MG63 (cell line): ENCODE measurements around the gene CDKN2D. TPM values are rescaled to one million over a fixed set of nuclear protein-coding genes. Genes with fewer than 3 reads are reported as not detected.
"Not testable (repeated sequence)": the region's sequence is repeated elsewhere in the genome, so short reads cannot be mapped to it uniquely, and the experiment has no call there.

Experiments used
- DNase-seq: peaks from one replicate; pipeline ENCODE4 v3.0.0-alpha.2; 2020
- H3K27me3 ChIP-seq: fragments of 250-450 bp; sonication (Bioruptor Pico); 2 replicates; pipeline ENCODE4 v1.5.1; 2020; ENCODE audit warnings: mild to moderate bottlenecking, moderate library complexity
- H3K36me3 ChIP-seq: fragments of 250-450 bp; sonication (Bioruptor Pico); 2 replicates; pipeline ENCODE4 v1.5.1; 2020; ENCODE audit warnings: mild to moderate bottlenecking, moderate library complexity
- H3K4me3 ChIP-seq: fragments of 250-450 bp; sonication (Bioruptor Pico); 2 replicates; pipeline ENCODE4 v1.5.1; 2020; ENCODE audit warnings: mild to moderate bottlenecking, moderate library complexity
- H3K9me3 ChIP-seq: fragments of 250-450 bp; sonication (Bioruptor Pico); 2 replicates; pipeline ENCODE4 v1.5.1; 2020; ENCODE audit warnings: mild to moderate bottlenecking, moderate library complexity
- total RNA-seq: library from RNA; depleted of rRNA; stranded (reverse); fragments of >200 nt; shearing (Covaris generic); gene quantifications from 2 replicates; pipeline ENCODE4 v1.2.3, GENCODE V29; 2014; ENCODE audit warnings: low replicate concordance

Gene CDKN2D
- total RNA-seq, 1 experiment from 2014 or later = 24.9 TPM

- H3K36me3 ChIP-seq = peaks cover 52% of the 10 kb centered on the region
- peak; percentile 73 for DNase-seq
- H3K27me3 ChIP-seq = no peaks in the 10 kb centered on the region
These were observed 3.7 kb downstream of the CDKN2D start for GRCh38 chr19:10565028-10565566.

GRCh38 chr19:10562609-10563008 is 6.2 kb downstream of the CDKN2D start:
- Histone ChIP-seq H3K9me3 (no peaks in the 10 kb centered on the region), H3K4me3 (no peak overlapping the region), H3K36me3 (peaks cover 76% of the 10 kb centered on the region), H3K27me3 (no peaks in the 10 kb centered on the region)
- no peak for DNase-seq

More at GRCh38 chr19:10565028-10565566, 3.7 kb downstream of the CDKN2D start:
- Histone ChIP-seq H3K9me3 (no peaks in the 10 kb centered on the region), H3K4me3 (peak overlapping the region; percentile 79)

- Histone ChIP-seq H3K36me3 (peaks cover 94% of the 10 kb centered on the region), H3K27me3 (no peaks in the 10 kb centered on the region), H3K4me3 (no peak overlapping the region), H3K9me3 (no peaks in the 10 kb centered on the region)
- no peak for DNase-seq
These were observed 8.6 kb downstream of the CDKN2D start for GRCh38 chr19:10560154-10560553.

GRCh38 chr19:10557603-10558197 is 11.1 kb downstream of the CDKN2D start:
- Histone ChIP-seq H3K36me3 (peaks cover 98% of the 10 kb centered on the region), H3K4me3 (no peak overlapping the region), H3K27me3 (no peaks in the 10 kb centered on the region), H3K9me3 (no peaks in the 10 kb centered on the region)
- no peak for DNase-seq

- no peak for DNase-seq
- Histone ChIP-seq H3K27me3 (no peaks in the 10 kb centered on the region), H3K9me3 (0 out of 2 replicates have a peak, but pooled peaks cover 3% of the 10 kb centered on the region), H3K4me3 (no peak overlapping the region), H3K36me3 (peaks cover 96% of the 10 kb centered on the region)
These were observed 13.2 kb downstream of the CDKN2D start for GRCh38 chr19:10555610-10555973.

- H3K36me3 ChIP-seq = peaks cover 95% of the 10 kb centered on the region
- H3K4me3 ChIP-seq = no peak overlapping the region
- H3K27me3 ChIP-seq = no peaks in the 10 kb centered on the region
- no peak for DNase-seq
- H3K9me3 ChIP-seq = 0 out of 2 replicates have a peak, but pooled peaks cover 3% of the 10 kb centered on the region
These were observed 13.8 kb downstream of the CDKN2D start for GRCh38 chr19:10554760-10555609.

GRCh38 chr19:10553943-10554381 is 14.8 kb downstream of the CDKN2D start:
- DNase-seq = no peak
- Histone ChIP-seq H3K36me3 (peaks cover 95% of the 10 kb centered on the region), H3K9me3 (0 out of 2 replicates have a peak, but pooled peaks cover 3% of the 10 kb centered on the region), H3K4me3 (no peak overlapping the region), H3K27me3 (no peaks in the 10 kb centered on the region)

GRCh38 chr19:10553087-10553667 is 15.6 kb downstream of the CDKN2D start:
- Histone ChIP-seq H3K4me3 (no peak overlapping the region), H3K9me3 (0 out of 2 replicates have a peak, but pooled peaks cover 3% of the 10 kb centered on the region), H3K36me3 (peaks cover 95% of the 10 kb centered on the region), H3K27me3 (no peaks in the 10 kb centered on the region)
- DNase-seq = no peak

GRCh38 chr19:10552510-10553053 is 16.2 kb downstream of the CDKN2D start:
- Histone ChIP-seq H3K36me3 (peaks cover 91% of the 10 kb centered on the region), H3K4me3 (no peak overlapping the region), H3K27me3 (no peaks in the 10 kb centered on the region), H3K9me3 (0 out of 2 replicates have a peak, but pooled peaks cover 3% of the 10 kb centered on the region)
- DNase-seq = peak; percentile 62

- peak; percentile 58 for DNase-seq
- Histone ChIP-seq H3K27me3 (no peaks in the 10 kb centered on the region), H3K9me3 (0 out of 2 replicates have a peak, but pooled peaks cover 3% of the 10 kb centered on the region), H3K4me3 (no peak overlapping the region), H3K36me3 (peaks cover 88% of the 10 kb centered on the region)
These were observed 17.0 kb downstream of the CDKN2D start for GRCh38 chr19:10551698-10552301.

- not testable (repeated sequence) for DNase-seq, H3K9me3 ChIP-seq, H3K27me3 ChIP-seq, H3K4me3 ChIP-seq
- peaks cover 80% of the 10 kb centered on the region for H3K36me3 ChIP-seq
These were observed 17.8 kb downstream of the CDKN2D start for GRCh38 chr19:10551006-10551405.

GRCh38 chr19:10550336-10550735 is 18.4 kb downstream of the CDKN2D start:
- Histone ChIP-seq H3K9me3 (0 out of 2 replicates have a peak, but pooled peaks cover 3% of the 10 kb centered on the region), H3K36me3 (peaks cover 74% of the 10 kb centered on the region), H3K27me3 (no peaks in the 10 kb centered on the region), H3K4me3 (no peak overlapping the region)
- DNase-seq = no peak

- Histone ChIP-seq H3K4me3 (no peak overlapping the region), H3K9me3 (0 out of 2 replicates have a peak, but pooled peaks cover 3% of the 10 kb centered on the region), H3K27me3 (no peaks in the 10 kb centered on the region), H3K36me3 (peaks cover 68% of the 10 kb centered on the region)
- DNase-seq = no peak
These were observed 19.0 kb downstream of the CDKN2D start for GRCh38 chr19:10549733-10550132.

GRCh38 chr19:10548746-10549276 is 20.0 kb downstream of the CDKN2D start:
- Histone ChIP-seq H3K4me3 (no peak overlapping the region), H3K27me3 (no peaks in the 10 kb centered on the region), H3K36me3 (peaks cover 58% of the 10 kb centered on the region), H3K9me3 (0 out of 2 replicates have a peak, but pooled peaks cover 3% of the 10 kb centered on the region)
- no peak for DNase-seq

GRCh38 chr19:10546817-10547216 is 22.0 kb downstream of the CDKN2D start:
- Histone ChIP-seq H3K9me3 (no peaks in the 10 kb centered on the region), H3K27me3 (no peaks in the 10 kb centered on the region), H3K4me3 (no peak overlapping the region), H3K36me3 (peaks cover 39% of the 10 kb centered on the region)
- DNase-seq = no peak

- Histone ChIP-seq H3K4me3 (peak overlapping the region; percentile 69), H3K27me3 (peaks cover 4% of the 10 kb centered on the region; the same call in 1 of the 2 replicates), H3K36me3 (peaks cover 21% of the 10 kb centered on the region), H3K9me3 (no peaks in the 10 kb centered on the region)
- DNase-seq = no peak
These were observed 24.0 kb downstream of the CDKN2D start for GRCh38 chr19:10544753-10545251.
